Transverse colon (tissue), 4 donors: ENCODE results near the gene C1orf226. TPM values are rescaled to one million over a fixed set of nuclear protein-coding genes. Genes with fewer than 3 reads are reported as not detected.

Source experiments
- DNase-seq: peaks from one replicate; pipeline ENCODE4 v3.0.0-alpha.2; 2019
- H3K27ac ChIP-seq, 4 donors: fragments of 200-600 bp; sonication (generic); 2 replicates each; pipeline ENCODE4 v1.5.1; 2016 to 2018; ENCODE audit warnings: inconsistent platforms in 4 of 4
- H3K27me3 ChIP-seq: fragments of 200-600 bp; sonication (generic); 2 replicates; pipeline ENCODE4 v1.5.1; 2017; ENCODE audit warnings: inconsistent platforms
- H3K36me3 ChIP-seq, 4 donors: fragments of 200-600 bp; sonication (generic); 2 replicates each; pipeline ENCODE4 v1.5.1; 2017 to 2019; ENCODE audit warnings: inconsistent platforms in 4 of 4
- H3K4me1 ChIP-seq, 4 donors: fragments of 200-600 bp; sonication (generic); 2 replicates each; pipeline ENCODE4 v1.5.1; 2017 to 2020; ENCODE audit warnings: inconsistent platforms in 4 of 4
- H3K4me3 ChIP-seq, 4 donors: fragments of 200-600 bp; sonication (generic); 1 replicate in 1 of 4; 2 replicates in 3 of 4; pipeline versions ENCODE4 v1.5.1 to v1.6.1; 2017 to 2019; ENCODE audit warnings: inconsistent platforms in 4 of 4
- H3K9me3 ChIP-seq, 2 donors: fragments of 200-600 bp; sonication (generic); 2 replicates each; pipeline ENCODE4 v1.5.1; 2017 to 2019; ENCODE audit warnings: inconsistent platforms in 2 of 2
- EP300 ChIP-seq: sonication (generic); formaldehyde crosslinking; IDR thresholded peaks from one replicate; pipeline ENCODE4 v1.6.1; 2017; ENCODE audit warnings: antibody characterized with exemption, low read depth
- POLR2A ChIP-seq: fragments of 450-650 bp; IDR thresholded peaks from one replicate; pipeline ENCODE4 v1.6.1; 2016; ENCODE audit warnings: antibody characterized with exemption, mild to moderate bottlenecking, moderate library complexity
- POLR2AphosphoS5 ChIP-seq, 3 donors: sonication (generic); formaldehyde crosslinking; IDR thresholded peaks; one replicate each; pipeline ENCODE4 v1.6.1; 2016; ENCODE audit warnings: antibody characterized with exemption in 3 of 3
- WGBS, 2 donors: methylation state at CpG; one replicate each; pipeline ENCODE4 v1.1.5; 2018; ENCODE audit warnings: low coverage in 1 of 2; 5-methylcytosine and 5-hydroxymethylcytosine counted together
- in situ Hi-C, 4 donors: fragments of 200-750 bp; cut with MboI; loops; one replicate each; pipeline versions ENCODE4 v1.15.0 to v1.15.1; 2017; ENCODE audit warnings: low sequenced_read_pairs in 3 of 4, low pct_ligation_motif_present in 1 of 4, low pct_unique_long_range_greater_than_20kb in 1 of 4
- intact Hi-C: fragments of 100-400 bp; cut with DNase I; formaldehyde crosslinking; loops from one replicate; pipeline ENCODE4 v1.15.1; 2023; ENCODE audit warnings: low total_unique reads
- total RNA-seq, 4 donors: library from RNA; depleted of rRNA; stranded (reverse); fragments of >200 nt; gene quantifications; one replicate each; pipeline ENCODE4 v1.1.0, GENCODE V29; 2016
- TF ChIP-seq, protein P1 (sequence below), 5 experiments: fragments of 200-600 bp in 3 of 5; fragments of 450-650 bp in 2 of 5; sonication (generic) in 3 of 5; IDR thresholded peaks; 1 replicate in 2 of 5; 2 replicates in 3 of 5; pipeline ENCODE4 v1.5.1; 2016 to 2017; ENCODE audit warnings: antibody characterized with exemption in 5 of 5, inconsistent platforms in 3 of 5, mild to moderate bottlenecking in 2 of 5, moderate library complexity in 1 of 5

The C1orf226 gene
- total RNA-seq, 4 donors from 2014 or later, result 13.1 to 20.3 (median 16.7) TPM

DNA sequence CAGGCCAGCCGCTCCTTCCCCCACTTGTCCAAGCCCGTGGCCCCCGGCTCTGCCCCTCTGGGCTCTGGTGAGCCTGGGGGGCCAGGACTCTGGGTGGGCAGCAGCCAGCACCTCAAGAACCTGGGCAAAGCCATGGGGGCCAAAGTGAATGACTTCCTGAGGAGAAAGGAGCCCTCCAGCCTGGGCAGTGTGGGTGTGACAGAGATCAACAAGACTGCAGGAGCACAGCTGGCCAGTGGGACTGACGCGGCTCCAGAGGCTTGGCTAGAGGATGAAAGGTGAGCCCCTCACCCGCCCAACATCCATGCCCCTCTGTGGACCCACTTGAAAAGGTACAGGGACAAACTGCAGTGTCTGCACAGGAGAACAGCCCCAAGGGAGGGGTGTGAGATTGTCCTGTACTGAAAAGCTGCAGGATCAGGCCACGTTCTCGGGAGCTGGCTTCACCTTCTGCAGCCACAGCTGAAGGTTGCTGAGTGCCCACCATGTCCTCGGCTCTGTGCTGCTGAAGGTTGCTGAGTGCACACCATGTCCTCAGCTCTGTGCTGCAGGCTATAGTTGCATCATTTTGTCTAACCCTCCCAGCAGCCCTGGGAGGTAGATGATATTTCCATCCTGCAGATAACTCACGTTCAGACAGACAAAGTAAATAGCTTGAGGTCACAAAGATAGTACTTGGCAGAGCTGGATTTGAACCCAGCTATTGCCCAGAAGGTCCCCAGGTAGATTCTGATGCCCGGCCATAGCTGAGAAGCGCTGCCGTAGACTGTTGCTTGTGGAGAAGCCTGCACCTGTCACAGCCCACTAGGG lies 618 bp downstream of the C1orf226 start:
- in situ Hi-C loops, result loop anchor here in 2 of 4 donors (10.0 to 25.0 kb wide), 2 partner anchors 327 to 595 kb away; no protein-coding TSS in a partner anchor
- TF ChIP-seq POLR2A, result no peak
- TF ChIP-seq POLR2AphosphoS5 (IDR thresholded peaks at IDR 0.05), result no peak
- TF ChIP-seq EP300, result no peak
- TF ChIP-seq, protein P1, sequence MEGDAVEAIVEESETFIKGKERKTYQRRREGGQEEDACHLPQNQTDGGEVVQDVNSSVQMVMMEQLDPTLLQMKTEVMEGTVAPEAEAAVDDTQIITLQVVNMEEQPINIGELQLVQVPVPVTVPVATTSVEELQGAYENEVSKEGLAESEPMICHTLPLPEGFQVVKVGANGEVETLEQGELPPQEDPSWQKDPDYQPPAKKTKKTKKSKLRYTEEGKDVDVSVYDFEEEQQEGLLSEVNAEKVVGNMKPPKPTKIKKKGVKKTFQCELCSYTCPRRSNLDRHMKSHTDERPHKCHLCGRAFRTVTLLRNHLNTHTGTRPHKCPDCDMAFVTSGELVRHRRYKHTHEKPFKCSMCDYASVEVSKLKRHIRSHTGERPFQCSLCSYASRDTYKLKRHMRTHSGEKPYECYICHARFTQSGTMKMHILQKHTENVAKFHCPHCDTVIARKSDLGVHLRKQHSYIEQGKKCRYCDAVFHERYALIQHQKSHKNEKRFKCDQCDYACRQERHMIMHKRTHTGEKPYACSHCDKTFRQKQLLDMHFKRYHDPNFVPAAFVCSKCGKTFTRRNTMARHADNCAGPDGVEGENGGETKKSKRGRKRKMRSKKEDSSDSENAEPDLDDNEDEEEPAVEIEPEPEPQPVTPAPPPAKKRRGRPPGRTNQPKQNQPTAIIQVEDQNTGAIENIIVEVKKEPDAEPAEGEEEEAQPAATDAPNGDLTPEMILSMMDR (IDR thresholded peaks at IDR 0.05), result no peak
- intact Hi-C loops, result no loop called here
- Histone ChIP-seq H3K27me3 (no peaks in the 10 kb centered on the region), H3K36me3 (no peaks in the 10 kb centered on the region), H3K4me1 (peaks cover 16 to 29% (median 21%) of the 10 kb centered on the region in 4 donors), H3K9me3 (no peaks in the 10 kb centered on the region), H3K27ac (peak overlapping the region; percentile 92 to 94 (median 92)), H3K4me3 (peak overlapping the region in 2 of 4 donors; percentile 8 to 17)
- WGBS, 2 donors, result 73% methylated on average over 13 of the region's 13 CpGs; no CpG with 5 or more reads in 1 of the 2 donors
- peak; percentile 43 for DNase-seq

DNA sequence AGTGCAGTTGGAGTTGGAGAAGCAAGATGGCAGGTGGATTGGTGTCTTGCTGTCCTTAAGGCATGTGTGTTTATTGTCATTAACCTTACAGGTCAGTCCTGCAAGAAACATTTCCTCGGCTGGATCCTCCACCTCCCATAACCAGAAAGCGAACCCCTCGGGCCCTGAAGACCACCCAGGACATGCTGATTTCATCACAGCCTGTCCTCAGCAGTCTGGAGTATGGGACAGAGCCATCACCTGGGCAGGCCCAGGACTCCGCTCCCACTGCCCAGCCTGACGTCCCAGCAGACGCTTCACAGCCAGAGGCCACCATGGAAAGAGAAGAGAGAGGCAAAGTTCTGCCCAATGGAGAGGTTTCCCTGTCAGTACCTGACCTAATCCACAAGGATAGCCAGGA lies 1.6 kb downstream of the C1orf226 start:
- Histone ChIP-seq H3K36me3 (no peaks in the 10 kb centered on the region), H3K27me3 (no peaks in the 10 kb centered on the region), H3K4me3 (no peak overlapping the region), H3K9me3 (no peaks in the 10 kb centered on the region), H3K27ac (peak overlapping the region; percentile 92 to 94 (median 92)), H3K4me1 (peaks cover 16 to 29% (median 21%) of the 10 kb centered on the region in 4 donors)
- in situ Hi-C loops (loop anchor here in 2 of 4 donors (10.0 to 25.0 kb wide), 2 partner anchors 328 to 596 kb away; no protein-coding TSS in a partner anchor), intact Hi-C loops (no loop called here)
- WGBS, 2 donors, result 92 to 100% methylated on average over 1 to 6 of the region's 6 CpGs
- DNase-seq, result no peak
- TF ChIP-seq EP300, result no peak

DNA sequence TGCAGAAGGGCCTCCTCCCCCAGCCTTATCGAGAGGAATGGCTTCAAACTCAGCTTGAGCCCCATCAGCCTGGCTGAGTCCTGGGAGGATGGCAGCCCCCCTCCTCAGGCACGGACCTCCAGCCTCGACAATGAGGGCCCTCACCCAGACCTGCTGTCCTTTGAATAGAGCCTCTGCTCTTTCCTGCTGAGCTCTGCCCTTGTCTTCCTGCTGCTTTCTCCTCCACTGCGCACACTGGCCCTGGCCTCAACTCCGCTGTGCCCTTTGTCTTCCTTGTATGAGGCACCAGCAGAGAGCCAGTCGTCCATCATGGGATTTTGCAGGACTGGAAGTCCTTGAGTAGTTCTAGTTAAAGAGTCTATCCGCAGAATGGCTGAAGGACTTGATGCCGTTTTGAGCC lies 2.0 kb downstream of the C1orf226 start:
- TF ChIP-seq POLR2A, result no peak
- no peak for TF ChIP-seq POLR2AphosphoS5 (IDR thresholded peaks at IDR 0.05)
- no peak for TF ChIP-seq EP300
- TF ChIP-seq, protein P1 (IDR thresholded peaks at IDR 0.05), result no peak
- intact Hi-C loops (no loop called here), in situ Hi-C loops (loop anchor here in 2 of 4 donors (10.0 to 25.0 kb wide), 2 partner anchors 329 to 596 kb away; no protein-coding TSS in a partner anchor)
- peak overlapping the region in 1 of 4 donors; percentile 94 for H3K27ac ChIP-seq
- peaks cover 16 to 32% (median 21%) of the 10 kb centered on the region in 4 donors for H3K4me1 ChIP-seq
- no peak overlapping the region for H3K4me3 ChIP-seq
- DNase-seq, result no peak
- no peaks in the 10 kb centered on the region for H3K36me3 ChIP-seq
- 90 to 93% methylated on average over 3 to 8 of the region's 8 CpGs for WGBS, 2 donors
- no peaks in the 10 kb centered on the region for H3K27me3 ChIP-seq
- no peaks in the 10 kb centered on the region for H3K9me3 ChIP-seq

DNA sequence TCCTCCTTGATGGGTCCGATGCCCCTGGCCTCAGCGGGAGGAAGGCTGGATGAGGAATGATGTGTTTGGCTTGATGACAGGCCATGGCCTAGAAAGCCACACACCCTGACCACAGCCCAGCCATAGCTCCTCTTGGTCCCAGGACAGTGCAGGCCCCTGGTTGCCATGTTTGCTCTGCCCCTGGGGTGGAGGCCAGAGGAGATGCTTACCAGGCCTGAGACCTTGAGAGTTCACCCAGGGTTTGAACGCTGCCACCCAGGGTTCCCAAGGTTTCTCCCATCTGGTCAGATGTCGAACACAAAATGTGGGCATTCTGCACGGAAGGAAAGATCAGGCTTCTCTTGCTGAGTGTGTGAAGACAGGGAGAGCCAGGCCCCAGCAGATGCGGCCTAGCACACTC lies 2.6 kb downstream of the C1orf226 start:
- Histone ChIP-seq H3K4me3 (no peak overlapping the region), H3K27me3 (no peaks in the 10 kb centered on the region), H3K36me3 (no peaks in the 10 kb centered on the region), H3K9me3 (no peaks in the 10 kb centered on the region), H3K4me1 (peaks cover 19 to 38% (median 24%) of the 10 kb centered on the region in 4 donors), H3K27ac (no peak overlapping the region)
- 92% methylated on average over 6 of the region's 6 CpGs; no CpG with 5 or more reads in 1 of the 2 donors for WGBS, 2 donors
- in situ Hi-C loops (loop anchor here in 2 of 4 donors (10.0 to 25.0 kb wide), 2 partner anchors 329 to 597 kb away; no protein-coding TSS in a partner anchor), intact Hi-C loops (no loop called here)
- TF ChIP-seq POLR2A (no peak), POLR2AphosphoS5 (IDR thresholded peaks at IDR 0.05) (no peak), EP300 (no peak)
- TF ChIP-seq, protein P1 (IDR thresholded peaks at IDR 0.05), result no peak
- no peak for DNase-seq
